HepG2 (cell line): ENCODE measurements around the gene SLCO4A1. TPM values are rescaled to one million over a fixed set of nuclear protein-coding genes. Genes with fewer than 3 reads are reported as not detected.

Experiments used
- ATAC-seq: fragments of 200-7000 bp; cut with Tn5 transposase; 3 replicates; pipeline ENCODE4 v1.9.1; 2020; ENCODE audit warnings: mild to moderate bottlenecking, moderate library complexity
- BruUV-seq: library from RNA; stranded (reverse); fragments of 400-500 nt; replicated peaks from 2 replicates; lab custom pipeline; 2021; lab: Mats Ljungman, UMichigan
- CTCF ChIA-PET: fragments of 300-600 bp; formaldehyde crosslinking; extraction: SDS; loops from one replicate; lab custom pipeline; 2021; ENCODE audit warnings: low total read pairs, inconsistent platforms, low intra/inter-chr PET ratio; lab: Yijun Ruan, JAX
- POLR2A ChIA-PET: fragments of 350-600 bp; sonication (Branson Sonifier 250); formaldehyde crosslinking; loops from one replicate; lab custom pipeline; 2020; ENCODE audit warnings: antibody characterized with exemption, inconsistent platforms; lab: Yijun Ruan, JAX
- DNase-seq: peaks from one replicate; pipeline ENCODE4 v3.0.0-alpha.2; 2015; ENCODE audit warnings: low spot score
- FAIRE-seq: peaks from 3 replicates; lab custom pipeline; 2011; peaks lifted over from hg19 to GRCh38; lab: Jason Lieb, UNC
- H2AFZ ChIP-seq: one replicate; pipeline ENCODE4 v1.6.1; 2011; ENCODE audit warnings: low read length, inconsistent platforms
- H3K27ac ChIP-seq: fragments of 300-600 bp; 3 replicates; pipeline ENCODE4 v1.8.0; 2011; ENCODE audit warnings: mixed run types, mild to moderate bottlenecking, mixed read lengths, low read length, inconsistent platforms; ENCODE audit not compliant: insufficient read depth; ENCODE audit errors: extremely low read length
- H3K27me3 ChIP-seq, 2 experiments: fragments of 200-600 bp in 1 of 2; 2 replicates in 1 of 2; 3 replicates in 1 of 2; pipeline versions ENCODE4 v1.6.0 to v1.8.0; 2011; ENCODE audit warnings: low read length in 2 of 2, mild to moderate bottlenecking in 2 of 2, moderate library complexity in 2 of 2, inconsistent platforms in 1 of 2; ENCODE audit not compliant: insufficient read depth in 2 of 2, control insufficient read depth in 1 of 2
- H3K36me3 ChIP-seq, 2 experiments: fragments of 200-600 bp in 1 of 2; replicated peaks in 1 of 2; 2 replicates in 1 of 2; 3 replicates in 1 of 2; pipeline versions ENCODE4 v1.5.1 to v1.8.0; 2011; ENCODE audit warnings: low read length in 2 of 2, inconsistent platforms in 1 of 2; ENCODE audit not compliant: insufficient read depth in 2 of 2, control insufficient read depth in 1 of 2
- H3K4me1 ChIP-seq: 2 replicates; pipeline ENCODE4 v1.5.1; 2012; ENCODE audit warnings: low read length, inconsistent platforms; ENCODE audit not compliant: insufficient read depth
- H3K4me2 ChIP-seq: 2 replicates; pipeline ENCODE4 v1.6.0; 2011; ENCODE audit warnings: low read depth, low read length, inconsistent platforms
- H3K4me3 ChIP-seq, 3 experiments: fragments of 200-600 bp in 1 of 3; sonication (generic), shearing (Covaris generic) in 1 of 3; replicated peaks in 1 of 3; 2 replicates each; pipeline ENCODE4 v1.5.1; 2011 to 2016; ENCODE audit warnings: low read length in 3 of 3, inconsistent platforms in 2 of 3, low read depth in 2 of 3, mild to moderate bottlenecking in 2 of 3, control low read depth in 1 of 3, mixed read lengths in 1 of 3; ENCODE audit not compliant: insufficient read depth in 1 of 3
- H3K79me2 ChIP-seq: one replicate; pipeline ENCODE4 v1.6.1; 2011; ENCODE audit warnings: low read length, inconsistent platforms; ENCODE audit not compliant: insufficient read depth
- H3K9ac ChIP-seq: 2 replicates; pipeline ENCODE4 v1.6.0; 2011; ENCODE audit warnings: mild to moderate bottlenecking, low read depth, low read length, inconsistent platforms; ENCODE audit not compliant: insufficient read depth
- H3K9me3 ChIP-seq: 2 replicates; pipeline ENCODE4 v1.5.1; 2012; ENCODE audit warnings: mild to moderate bottlenecking, low read length
- H4K20me1 ChIP-seq: 2 replicates; pipeline ENCODE4 v1.6.0; 2011; ENCODE audit warnings: inconsistent platforms, mild to moderate bottlenecking, low read length, moderate library complexity; ENCODE audit not compliant: insufficient read depth
- ATF5 ChIP-seq: sonication (generic); formaldehyde crosslinking; IDR thresholded peaks from 2 replicates; pipeline ENCODE4 v1.4.0; 2020; ENCODE audit warnings: mild to moderate bottlenecking, low read depth, missing genetic modification reagents
- HOXA7 ChIP-seq: sonication (generic); formaldehyde crosslinking; IDR thresholded peaks from 2 replicates; pipeline ENCODE4 v1.8.1; 2022; ENCODE audit warnings: mild to moderate bottlenecking, missing genetic modification reagents, moderate library complexity
- JUN ChIP-seq: sonication (generic); formaldehyde crosslinking; IDR thresholded peaks from 2 replicates; pipeline ENCODE4 v1.4.0; 2020; ENCODE audit warnings: mild to moderate bottlenecking, missing genetic modification reagents
- KDM5A ChIP-seq: fragments of 200-600 bp; sonication (generic); IDR thresholded peaks from 2 replicates; pipeline ENCODE4 v1.7.0; 2018; ENCODE audit warnings: antibody characterized with exemption, mild to moderate bottlenecking, low read length, borderline replicate concordance
- ZFP36 ChIP-seq: fragments of 150-350 bp; IDR thresholded peaks from 2 replicates; pipeline ENCODE4 v1.6.1; 2018; ENCODE audit warnings: borderline replicate concordance, low read length, low read depth; ENCODE audit not compliant: partially characterized antibody
- ZFP82 ChIP-seq: sonication (generic); formaldehyde crosslinking; IDR thresholded peaks from 2 replicates; pipeline ENCODE4 v1.5.1; 2020; ENCODE audit warnings: mild to moderate bottlenecking, missing genetic modification reagents, borderline replicate concordance
- ZNF232 ChIP-seq: sonication (generic); formaldehyde crosslinking; IDR thresholded peaks from 2 replicates; pipeline ENCODE4 v1.4.0; 2020; ENCODE audit warnings: missing genetic modification reagents, borderline replicate concordance
- ZNF512B ChIP-seq: sonication (generic); formaldehyde crosslinking; IDR thresholded peaks from 2 replicates; pipeline ENCODE4 v1.5.1; 2020; ENCODE audit warnings: missing genetic modification reagents, mild to moderate bottlenecking, borderline replicate concordance
- ZNF563 ChIP-seq: sonication (generic); formaldehyde crosslinking; IDR thresholded peaks from 2 replicates; pipeline ENCODE4 v1.8.0; 2022; ENCODE audit warnings: mild to moderate bottlenecking, moderate library complexity, missing genetic modification reagents
- ZNF678 ChIP-seq: sonication (generic); formaldehyde crosslinking; IDR thresholded peaks from 2 replicates; pipeline ENCODE4 v1.4.0; 2020; ENCODE audit warnings: mild to moderate bottlenecking, missing genetic modification reagents
- WGBS: methylation state at CpG from one replicate; pipeline ENCODE4 v1.1.6; 2017; ENCODE audit warnings: low lambda C conversion rate; 5-methylcytosine and 5-hydroxymethylcytosine counted together
- in situ Hi-C: cut with HindIII; loops from 2 replicates; pipeline ENCODE4 v1.10.0; 2017; ENCODE audit warnings: low pct_unique_long_range_greater_than_20kb; ENCODE audit not compliant: extremely low pct_ligation_motif_present
- intact Hi-C: fragments of 100-400 bp; cut with micrococcal nuclease; formaldehyde crosslinking; loops from one replicate; pipeline ENCODE4 v1.10.0; 2022; ENCODE audit not compliant: unreplicated experiment
- polyA plus RNA-seq, 8 experiments: library from polyadenylated mRNA; depleted of rRNA in 3 of 8; stranded (reverse) in 7 of 8; unstranded in 1 of 8; fragments of >200 nt; fragmentation: Illumina TruSeq in 4 of 8; extraction: Trizol in 4 of 8; gene quantifications; 2 replicates each; pipeline versions ENCODE4 v1.2.1 to v1.2.3, GENCODE V29; 2011 to 2016; ENCODE audit warnings: low read depth in 4 of 8, missing spikeins in 1 of 8, mixed read lengths in 1 of 8; ENCODE audit not compliant: insufficient read depth in 1 of 8
- total RNA-seq, 5 experiments: library from RNA; depleted of rRNA; stranded (reverse); fragments of >200 nt; fragmentation: Illumina TruSeq; extraction: Trizol; gene quantifications; 2 replicates each; pipeline ENCODE4 v1.2.3, GENCODE V29; 2016; ENCODE audit warnings: low read depth in 1 of 5
- TF ChIP-seq, protein P1 (sequence below): conservative IDR thresholded peaks from 2 replicates; pipeline ENCODE4 v1.6.1; 2018; ENCODE audit warnings: missing genetic modification reagents

The SLCO4A1 gene
- total and polyA plus RNA-seq, 2 of the 13 experiments (the other 11 are each of a cell fraction or from before 2014, with no cell fraction given) = 55.5 to 112 TPM

DNA sequence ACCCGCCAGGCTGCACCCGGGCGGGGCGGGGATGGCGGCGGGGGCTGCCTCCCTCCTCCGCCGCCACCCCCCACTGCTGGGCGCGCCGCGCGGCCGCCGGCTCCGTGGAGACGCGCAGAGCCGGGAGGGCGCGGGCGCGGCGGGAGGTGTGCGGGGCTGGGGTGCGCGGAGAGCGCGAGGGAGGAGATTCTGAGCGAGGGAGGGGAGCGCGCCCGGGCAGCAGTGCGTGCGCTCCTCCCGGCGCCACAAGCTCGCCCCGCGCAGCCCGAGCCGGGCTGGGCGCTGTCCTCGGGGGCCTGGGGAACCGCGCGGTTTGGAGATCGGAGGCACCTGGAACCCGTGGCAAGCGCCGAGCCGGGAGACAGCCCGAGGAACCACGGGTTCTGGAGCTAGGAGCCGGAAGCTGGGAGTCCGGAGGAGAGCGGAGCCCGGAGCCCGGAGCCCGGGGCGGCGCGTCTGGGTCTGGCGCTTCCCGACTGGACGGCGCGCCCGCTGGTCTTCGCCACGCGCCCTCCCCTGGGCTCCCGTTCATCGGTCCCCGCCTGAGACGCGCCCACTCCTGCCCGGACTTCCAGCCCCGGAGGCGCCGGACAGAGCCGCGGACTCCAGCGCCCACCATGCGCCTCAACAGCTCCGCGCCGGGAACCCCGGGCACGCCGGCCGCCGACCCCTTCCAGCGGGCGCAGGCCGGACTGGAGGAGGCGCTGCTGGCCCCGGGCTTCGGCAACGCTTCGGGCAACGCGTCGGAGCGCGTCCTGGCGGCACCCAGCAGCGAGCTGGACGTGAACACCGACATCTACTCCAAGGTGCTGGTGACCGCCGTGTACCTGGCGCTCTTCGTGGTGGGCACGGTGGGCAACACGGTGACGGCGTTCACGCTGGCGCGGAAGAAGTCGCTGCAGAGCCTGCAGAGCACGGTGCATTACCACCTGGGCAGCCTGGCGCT is 66.6 kb downstream of the SLCO4A1 start, which contains the start of gene NTSR1:
Gene NTSR1 (plus strand): TSS at position 246 of the 946 bp plus-strand sequence. CDS start 372 bp downstream, at position 618.
- DNase-seq = no peak

More for the DNA sequence above, 66.6 kb downstream of the SLCO4A1 start, which contains the start of gene NTSR1:
- no TSS peak for BruUV-seq
- TF ChIP-seq, protein P1, sequence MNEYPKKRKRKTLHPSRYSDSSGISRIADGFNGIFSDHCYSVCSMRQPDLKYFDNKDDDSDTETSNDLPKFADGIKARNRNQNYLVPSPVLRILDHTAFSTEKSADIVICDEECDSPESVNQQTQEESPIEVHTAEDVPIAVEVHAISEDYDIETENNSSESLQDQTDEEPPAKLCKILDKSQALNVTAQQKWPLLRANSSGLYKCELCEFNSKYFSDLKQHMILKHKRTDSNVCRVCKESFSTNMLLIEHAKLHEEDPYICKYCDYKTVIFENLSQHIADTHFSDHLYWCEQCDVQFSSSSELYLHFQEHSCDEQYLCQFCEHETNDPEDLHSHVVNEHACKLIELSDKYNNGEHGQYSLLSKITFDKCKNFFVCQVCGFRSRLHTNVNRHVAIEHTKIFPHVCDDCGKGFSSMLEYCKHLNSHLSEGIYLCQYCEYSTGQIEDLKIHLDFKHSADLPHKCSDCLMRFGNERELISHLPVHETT = no peak
- no peak for TF ChIP-seq JUN
- TF ChIP-seq ZNF232 = no peak
- no peak for TF ChIP-seq ZFP36
- TF ChIP-seq ZFP82 = no peak
- TF ChIP-seq ZNF563 (CRISPR knock-in tag) = no peak
- no peak for TF ChIP-seq HOXA7
- no peak for TF ChIP-seq ZNF678 (CRISPR knock-in tag)
- TF ChIP-seq ZNF512B (CRISPR knock-in tag) = no peak
- no peak for TF ChIP-seq ATF5 (CRISPR knock-in tag)
- no peak for TF ChIP-seq KDM5A
- H3K27me3 ChIP-seq = peaks cover 45 to 90% of the 10 kb centered on the region in 2 experiments
- ChIA-PET POLR2A (no interaction called here), CTCF (no interaction called here)
- intact Hi-C loops = no loop called here
- no peak within 1 kb of the TSS for H3K9ac ChIP-seq
- H3K4me1 ChIP-seq = peaks cover 8% of the 10 kb centered on the region; the same call in 1 of the 2 replicates
- FAIRE-seq (no peak), ATAC-seq (no peak)
- no peaks in the 10 kb centered on the region for H3K9me3 ChIP-seq
- H4K20me1 ChIP-seq = peaks cover 8% of the 10 kb centered on the region; the same call in 1 of the 2 replicates
- no peak within 1 kb of the TSS for H3K4me3 ChIP-seq
- no peak within 1 kb of the TSS for H2AFZ ChIP-seq
- 52% methylated on average over 97 of the region's 124 CpGs for WGBS
- H3K79me2 ChIP-seq = no peaks in the 10 kb centered on the region
- in situ Hi-C loops = no loop called here
- H3K27ac ChIP-seq = no peak within 1 kb of the TSS
- H3K4me2 ChIP-seq = no peak within 1 kb of the TSS
- no peaks in the 10 kb centered on the region for H3K36me3 ChIP-seq
